Measurements from ENCODE around the gene DYNC1I2.

- TF ChIP-seq REST (IDR thresholded peaks at IDR 0.05; ENCODE audit: low read depth) (no peak), CEBPB (IDR thresholded peaks at IDR 0.05) (no peak), RAD21 (IDR thresholded peaks at IDR 0.05; ENCODE audit: low read depth) (no peak), ZBTB7A (IDR thresholded peaks at IDR 0.05; ENCODE audit: low read depth) (no peak), TEAD4 (IDR thresholded peaks at IDR 0.05) (no peak), EGR1 (IDR thresholded peaks at IDR 0.05) (no peak), TAF1 (IDR thresholded peaks at IDR 0.05; ENCODE audit: low read depth) (no peak), EP300 (IDR thresholded peaks at IDR 0.05; ENCODE audit: borderline replicate concordance) (no peak), USF1 (IDR thresholded peaks at IDR 0.05) (no peak), YY1 (IDR thresholded peaks at IDR 0.05; ENCODE audit: low read depth) (no peak), MAX (IDR thresholded peaks at IDR 0.05) (no peak)
Measured at GRCh38 chr2:171762879-171763573, 75.8 kb downstream of the DYNC1I2 start.

Measured in Ishikawa (cell line).